Epidermal melanocyte (primary cell): Measurements from ENCODE around the gene TLE4.
"Not testable (repeated sequence)": the region's sequence is repeated elsewhere in the genome, so short reads cannot be mapped to it uniquely, and the experiment has no call there.

Experiments used
- DNase-seq: peaks from one replicate; pipeline ENCODE4 v3.0.0; 2011; ENCODE audit warnings: low spot score; ENCODE audit not compliant: insufficient read length

Gene TLE4

DNA sequence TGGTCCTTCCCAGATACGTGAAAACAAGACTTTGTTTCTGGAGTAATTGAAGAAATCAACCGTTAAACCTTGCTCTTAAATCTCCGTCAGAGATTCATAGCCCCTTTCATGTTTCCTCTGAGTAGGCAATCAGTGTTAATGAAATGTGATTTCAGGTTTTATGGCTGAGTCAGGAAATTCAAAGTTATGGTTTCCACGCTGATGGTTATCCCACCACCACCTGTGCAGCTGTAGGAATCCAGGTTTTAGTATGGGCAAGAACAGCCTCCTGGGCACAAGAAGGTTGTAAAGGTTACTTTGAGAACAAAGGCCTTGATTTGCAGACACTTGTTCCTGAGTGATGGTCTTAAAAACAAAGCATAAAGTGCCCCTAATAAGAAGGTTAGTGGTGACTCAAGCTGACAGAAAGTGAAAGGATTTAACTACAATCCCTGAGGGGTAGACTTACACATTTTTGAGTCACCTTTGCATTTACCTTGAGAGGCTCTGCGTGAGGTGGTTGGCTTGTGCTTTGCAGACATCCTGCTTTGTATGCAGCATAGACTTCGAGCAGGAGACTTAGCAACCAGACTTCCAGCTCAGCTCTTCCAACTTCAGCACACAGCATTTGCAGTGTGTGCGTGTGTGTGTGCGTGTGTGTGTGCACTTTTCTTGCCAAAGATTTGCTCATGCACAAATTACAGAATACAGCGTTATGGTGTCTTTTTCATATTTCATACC is 159.6 kb downstream of the TLE4 start:
- DNase-seq, result no peak

DNA sequence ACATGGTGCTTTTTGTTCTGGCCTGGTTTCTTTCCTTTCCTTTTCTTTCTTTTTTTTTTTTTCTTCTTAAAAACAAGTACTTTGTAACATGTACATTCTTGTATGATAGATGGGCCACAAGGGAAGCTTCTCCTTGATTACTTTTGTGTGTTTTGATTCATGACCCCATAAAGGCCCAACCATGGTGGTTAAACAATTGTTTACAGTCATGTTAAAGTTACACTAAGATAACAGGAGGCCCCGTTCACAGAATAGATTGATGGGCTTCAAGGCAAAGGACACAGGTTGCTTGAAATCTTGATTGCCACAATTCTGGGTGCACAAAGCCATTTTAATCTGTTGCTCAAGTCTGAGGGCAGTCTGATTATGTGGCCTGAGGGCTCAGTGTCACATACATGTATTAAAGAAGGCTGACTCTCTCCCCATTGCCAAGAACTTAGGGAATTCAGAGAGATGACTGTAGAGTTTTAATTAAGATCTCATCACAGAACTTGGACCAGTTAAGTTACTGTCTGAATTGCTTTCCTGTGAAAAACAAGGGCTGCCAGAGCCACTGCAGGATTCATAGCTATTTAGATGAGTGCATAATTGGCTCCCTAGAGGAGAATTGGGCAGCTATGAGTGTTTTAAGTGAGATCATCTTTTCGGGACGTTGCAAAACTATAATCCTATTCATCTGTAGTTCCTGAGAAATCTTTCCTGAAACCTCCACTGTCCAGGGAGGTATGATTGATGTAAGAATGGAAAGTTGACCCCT is 163.4 kb downstream of the TLE4 start:
- no peak for DNase-seq

DNA sequence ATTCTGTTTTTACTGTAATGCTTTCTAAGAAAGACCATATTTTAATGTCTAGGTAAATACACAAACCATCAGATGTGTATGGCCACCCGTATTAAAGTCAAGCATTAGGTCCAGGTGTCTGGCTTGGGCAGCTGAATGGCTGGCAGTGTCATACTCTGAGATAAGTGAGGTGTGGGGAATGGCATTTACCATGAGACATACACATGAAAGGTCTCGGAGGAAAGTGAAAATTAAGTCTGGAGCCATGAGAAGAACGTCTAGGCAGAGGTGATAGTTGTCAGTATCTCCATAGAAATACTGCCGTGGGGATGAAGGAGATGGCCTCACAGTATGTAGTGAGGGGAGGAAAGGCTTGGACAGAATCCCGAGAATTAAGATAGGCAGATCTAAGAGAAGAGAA is 164.3 kb downstream of the TLE4 start:
- DNase-seq, result no peak

- no peak for DNase-seq
These were observed 169.6 kb downstream of the TLE4 start for GRCh38 chr9:79741381-79741780.

GRCh38 chr9:79742110-79742721 is 170.5 kb downstream of the TLE4 start:
- no peak for DNase-seq

DNA sequence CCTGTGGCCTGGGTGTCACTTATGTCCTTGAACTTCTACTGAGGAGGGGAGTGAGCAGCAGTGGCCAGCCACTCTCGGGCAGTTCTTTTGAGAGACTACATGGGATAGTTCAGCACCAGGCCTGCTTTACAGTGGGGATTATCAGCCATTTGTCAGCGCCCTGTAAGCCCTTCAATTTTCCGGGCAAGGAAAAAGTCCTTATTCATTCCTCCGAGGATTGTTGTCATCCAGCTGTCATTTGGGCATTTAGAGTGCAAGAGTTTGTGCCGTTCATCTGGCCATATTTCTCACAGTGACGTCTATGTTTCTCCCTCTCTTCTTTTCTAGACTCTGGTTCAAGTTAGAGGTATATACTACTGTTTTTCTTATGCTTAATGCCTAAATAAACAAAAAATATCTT is 172.8 kb downstream of the TLE4 start:
- DNase-seq, result no peak

DNA sequence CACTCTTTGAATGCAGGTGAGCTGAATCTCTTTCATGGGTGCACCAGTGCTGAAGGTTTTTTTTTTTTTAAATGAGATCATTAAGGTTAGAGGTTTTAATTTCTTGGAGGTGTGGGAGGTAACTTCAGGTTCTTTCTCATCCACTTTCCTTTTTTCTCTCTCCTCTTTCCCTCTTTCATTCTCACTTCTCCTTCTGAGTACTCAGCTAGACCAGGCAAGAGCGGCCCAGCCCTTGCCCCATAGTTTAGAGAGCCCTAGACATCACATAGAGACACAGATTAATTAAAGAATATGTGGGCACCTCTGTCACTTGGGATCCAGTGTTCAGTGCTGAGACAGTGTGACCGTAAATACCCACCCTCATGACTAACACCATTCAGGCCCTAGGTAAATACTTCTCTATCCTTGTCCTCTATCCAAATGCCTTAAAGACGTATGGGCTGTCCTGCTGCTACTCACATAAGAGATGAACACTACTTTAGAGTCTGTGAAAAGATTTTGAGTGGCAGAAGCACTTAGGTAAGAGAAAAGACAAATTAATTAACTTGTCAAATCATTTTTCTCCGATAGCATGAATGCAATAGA is 174.1 kb downstream of the TLE4 start:
- DNase-seq, result no peak

- not testable (repeated sequence) for DNase-seq
These were observed 180.2 kb downstream of the TLE4 start for GRCh38 chr9:79751895-79752466.

- DNase-seq, result no peak
These were observed 184.6 kb downstream of the TLE4 start for GRCh38 chr9:79756414-79756813.

GRCh38 chr9:79757074-79757473 is 185.3 kb downstream of the TLE4 start:
- no peak for DNase-seq

GRCh38 chr9:79757881-79758669 is 186.3 kb downstream of the TLE4 start:
- no peak for DNase-seq

GRCh38 chr9:79759460-79759859 is 187.7 kb downstream of the TLE4 start:
- DNase-seq, result no peak

- no peak for DNase-seq
These were observed 190.3 kb downstream of the TLE4 start for GRCh38 chr9:79762070-79762469.

DNA sequence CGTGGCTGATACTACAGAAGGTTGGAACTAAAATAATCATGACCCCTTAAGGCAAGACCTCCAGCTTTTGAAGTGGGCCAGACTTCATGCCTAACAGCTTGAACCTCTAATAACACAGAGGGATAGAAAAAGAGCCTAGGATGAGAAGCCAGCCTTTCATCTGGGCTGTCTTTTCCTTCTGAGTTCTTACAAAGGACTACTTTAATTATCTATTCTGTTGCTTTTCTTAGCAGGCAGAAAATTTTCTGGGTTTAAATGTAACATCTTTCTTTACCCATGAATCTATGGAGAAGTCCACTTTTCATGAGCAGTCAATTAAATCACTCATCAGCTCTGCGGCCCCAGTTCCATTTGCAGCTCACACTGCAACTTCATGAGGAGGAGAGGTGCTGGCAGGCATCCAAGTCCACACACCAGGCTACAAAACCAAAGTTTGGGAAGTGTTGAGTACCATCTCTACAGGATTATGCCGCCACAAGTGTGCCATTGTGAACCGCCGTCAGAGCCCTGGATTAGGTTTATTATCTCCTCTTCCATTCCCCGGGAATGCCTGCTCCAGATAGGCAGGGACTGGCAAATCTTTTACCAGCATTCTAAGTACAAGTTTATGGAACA is 192.0 kb downstream of the TLE4 start:
- DNase-seq, result no peak

GRCh38 chr9:79764374-79764773 is 192.6 kb downstream of the TLE4 start:
- DNase-seq, result peak; percentile 69

DNA sequence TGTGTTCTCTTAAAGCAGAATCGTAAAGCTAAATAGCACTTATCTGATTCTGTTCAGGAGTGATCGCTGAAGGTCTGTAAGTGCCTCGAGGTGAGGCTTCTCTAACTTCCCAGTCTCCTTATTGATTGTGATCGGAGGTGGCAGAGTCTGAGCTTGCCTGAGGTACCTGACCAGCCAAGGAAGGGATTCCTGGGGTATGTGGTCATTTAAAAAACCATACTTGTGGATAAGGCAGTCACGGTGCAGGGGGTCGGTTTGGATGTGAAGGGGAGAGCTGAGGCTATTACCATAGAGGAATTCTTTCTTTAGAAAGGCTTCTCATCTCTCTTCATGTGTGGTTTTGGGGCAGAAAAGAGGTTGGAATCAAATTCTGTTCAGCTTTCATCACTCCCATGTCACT is 193.7 kb downstream of the TLE4 start:
- no peak for DNase-seq

GRCh38 chr9:79766091-79766490 is 194.3 kb downstream of the TLE4 start:
- DNase-seq, result no peak

DNA sequence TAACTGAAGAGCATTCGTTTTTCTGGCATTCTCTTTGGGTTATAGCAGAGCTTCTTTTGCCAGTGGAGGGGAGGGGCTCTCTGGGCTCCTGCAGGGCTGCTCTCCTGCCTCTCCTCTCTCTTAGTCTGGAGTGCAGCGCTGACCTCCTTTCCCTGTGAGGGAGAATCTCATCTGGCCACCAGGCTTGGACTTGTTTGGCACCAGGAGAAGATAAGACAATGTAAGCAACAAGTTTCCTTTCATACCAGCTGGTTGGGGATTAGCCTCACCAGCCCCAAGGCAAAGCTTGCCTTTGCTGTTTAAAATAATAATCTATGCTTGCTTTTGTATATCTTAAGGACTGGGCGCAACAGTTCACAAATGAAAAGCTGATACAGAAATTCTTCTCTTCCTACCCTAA is 196.4 kb downstream of the TLE4 start:
- no peak for DNase-seq

- DNase-seq, result no peak
These were observed 197.9 kb downstream of the TLE4 start for GRCh38 chr9:79769476-79770275.

DNA sequence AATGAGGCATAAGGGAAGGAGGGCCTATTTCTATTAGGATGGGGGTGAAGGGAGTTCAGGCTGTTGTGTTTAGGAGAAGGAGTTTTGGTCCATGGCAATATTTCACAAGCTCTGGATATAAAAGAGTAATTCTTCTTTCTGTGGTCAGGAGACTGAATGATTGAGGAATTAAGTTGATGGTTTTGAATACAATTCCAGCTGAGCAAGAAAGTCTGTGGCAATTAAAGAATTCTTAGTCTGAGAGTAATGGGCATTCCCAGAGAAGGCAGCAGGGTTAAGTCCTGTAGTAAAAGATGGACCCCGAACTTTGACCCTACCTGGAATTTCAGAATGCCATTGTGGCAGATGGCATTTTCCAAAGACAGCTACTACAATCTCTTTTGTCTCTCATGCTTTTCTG is 202.6 kb downstream of the TLE4 start:
- no peak for DNase-seq
